K562 (cell line): ENCODE measurements around the gene CRTC3. TPM values are rescaled to one million over a fixed set of nuclear protein-coding genes. Genes with fewer than 3 reads are reported as not detected.

Experiments used
- ATAC-seq: fragments of 200-7000 bp; cut with Tn5 transposase; 3 replicates; pipeline ENCODE4 v1.9.1; 2020; ENCODE audit warnings: moderate library complexity
- BruUV-seq: library from RNA; stranded (reverse); fragments of 400-500 nt; replicated peaks from 2 replicates; lab custom pipeline; 2021; lab: Mats Ljungman, UMichigan
- CTCF ChIA-PET: fragments of 300-600 bp; formaldehyde crosslinking; extraction: SDS; loops from one replicate; lab custom pipeline; 2021; ENCODE audit warnings: low intra/inter-chr PET ratio; lab: Yijun Ruan, JAX
- POLR2A ChIA-PET: fragments of 300-600, 350-650 bp; sonication (Branson Sonifier 250); formaldehyde crosslinking; extraction: SDS; loops from one replicate; lab custom pipeline; 2021; ENCODE audit warnings: antibody characterized with exemption, inconsistent platforms; lab: Yijun Ruan, JAX
- DNase-seq, 4 experiments: peaks; one replicate each; pipeline versions ENCODE4 v3.0.0 to v3.0.0-alpha.2; 2011 to 2018; ENCODE audit warnings: low spot score in 3 of 4, mixed read lengths in 3 of 4; ENCODE audit errors: extremely low read depth in 1 of 4
- FAIRE-seq: peaks from 2 replicates; lab custom pipeline; 2011; peaks lifted over from hg19 to GRCh38; lab: Jason Lieb, UNC
- H2AFZ ChIP-seq: 2 replicates; pipeline ENCODE4 v1.6.0; 2011; ENCODE audit warnings: low read depth, low read length, control low read depth, inconsistent platforms
- H3K27ac ChIP-seq: fragments of 200-600 bp; 3 replicates; pipeline ENCODE4 v1.8.0; 2011; ENCODE audit warnings: low read depth, mild to moderate bottlenecking, control low read depth, inconsistent platforms, low read length, moderate library complexity, mixed read lengths; ENCODE audit errors: extremely low read depth
- H3K27me3 ChIP-seq, 2 experiments: fragments of 300-600 bp in 1 of 2; 2 replicates in 1 of 2; 3 replicates in 1 of 2; pipeline versions ENCODE4 v1.6.0 to v1.8.0; 2011; ENCODE audit warnings: inconsistent platforms in 2 of 2, low read length in 2 of 2, mild to moderate bottlenecking in 1 of 2, mixed read lengths in 1 of 2, moderate library complexity in 1 of 2; ENCODE audit not compliant: control insufficient read depth in 2 of 2, insufficient read depth in 2 of 2
- H3K36me3 ChIP-seq: fragments of 300-600 bp; 3 replicates; pipeline ENCODE4 v1.8.0; 2011; ENCODE audit warnings: mild to moderate bottlenecking, low read length, inconsistent platforms; ENCODE audit not compliant: control insufficient read depth, insufficient read depth
- H3K4me1 ChIP-seq, 2 experiments: fragments of 200-600 bp in 1 of 2; replicated peaks in 1 of 2; 2 replicates in 1 of 2; 3 replicates in 1 of 2; pipeline versions ENCODE4 v1.5.1 to v1.8.0; 2011; ENCODE audit warnings: inconsistent platforms in 2 of 2, low read length in 2 of 2, mild to moderate bottlenecking in 1 of 2, mixed read lengths in 1 of 2, moderate library complexity in 1 of 2; ENCODE audit not compliant: control insufficient read depth in 2 of 2, insufficient read depth in 2 of 2
- H3K4me2 ChIP-seq: 2 replicates; pipeline ENCODE4 v1.6.1; 2011; ENCODE audit warnings: low read length, control low read depth, inconsistent platforms, mixed read lengths; ENCODE audit not compliant: insufficient read depth
- H3K4me3 ChIP-seq: fragments of 200-600 bp; sonication (generic), shearing (Covaris generic); 2 replicates; pipeline ENCODE4 v1.5.1; 2016; ENCODE audit warnings: control low read depth, inconsistent platforms
- H3K79me2 ChIP-seq: fragments of 200-600 bp; 3 replicates; pipeline ENCODE4 v1.8.0; 2011; ENCODE audit warnings: low read length, inconsistent platforms; ENCODE audit not compliant: control insufficient read depth, insufficient read depth
- H3K9ac ChIP-seq, 2 experiments: 2 replicates each; pipeline versions ENCODE4 v1.6.0 to v1.6.1; 2011; ENCODE audit warnings: low read depth in 2 of 2, low read length in 2 of 2, control low read depth in 1 of 2, inconsistent platforms in 1 of 2, mild to moderate bottlenecking in 1 of 2, mixed read lengths in 1 of 2; ENCODE audit not compliant: insufficient read depth in 1 of 2
- H3K9me1 ChIP-seq: one replicate; pipeline ENCODE4 v1.6.0; 2011; ENCODE audit warnings: inconsistent platforms, mild to moderate bottlenecking, low read length, moderate library complexity; ENCODE audit not compliant: control insufficient read depth, insufficient read depth
- H3K9me3 ChIP-seq: replicated peaks from 2 replicates; pipeline ENCODE4 v1.5.1; 2011; ENCODE audit warnings: low read depth, low read length, inconsistent platforms; ENCODE audit not compliant: control insufficient read depth, insufficient read depth
- H4K20me1 ChIP-seq: replicated peaks from 2 replicates; pipeline ENCODE4 v1.6.1; 2011; ENCODE audit warnings: low read length, inconsistent platforms, mixed read lengths; ENCODE audit not compliant: control insufficient read depth, insufficient read depth
- ESRRA ChIP-seq: fragments of 450-650 bp; IDR thresholded peaks from 2 replicates; pipeline ENCODE4 v1.6.1; 2014; ENCODE audit warnings: low read depth, mild to moderate bottlenecking, moderate library complexity, borderline replicate concordance
- HNRNPL ChIP-seq: fragments of 200-400 bp; formaldehyde crosslinking; IDR thresholded peaks from 2 replicates; pipeline ENCODE4 v1.6.1; 2017; ENCODE audit warnings: low read depth, mild to moderate bottlenecking, low read length
- WGBS: fragments of 100-300 bp; shearing (Covaris generic); methylation state at CpG from one replicate; pipeline ENCODE4 v1.1.6; 2016; ENCODE audit warnings: low coverage, mixed read lengths; ENCODE audit not compliant: insufficient coverage; ENCODE audit errors: missing lambda C conversion rate; 5-methylcytosine and 5-hydroxymethylcytosine counted together
- in situ Hi-C: fragments of 300-500 bp; cut with MboI; formaldehyde crosslinking; loops from 4 replicates; pipeline ENCODE4 v1.15.0; 2018; ENCODE audit warnings: inconsistent platforms, mixed read lengths
- intact Hi-C: fragments of 100-400 bp; cut with micrococcal nuclease; formaldehyde crosslinking; loops from 2 replicates; pipeline ENCODE4 v1.14.2; 2022
- polyA plus RNA-seq, 8 experiments: library from polyadenylated mRNA; depleted of rRNA in 4 of 8; stranded (reverse) in 5 of 8; unstranded in 3 of 8; fragments of >200 nt; fragmentation: Nextera tagmentation in 2 of 8; fragmentation: Illumina TruSeq in 1 of 8; extraction: Ambion mirVana in 2 of 8; extraction: Trizol in 1 of 8; gene quantifications; 2 replicates each; pipeline versions ENCODE4 v1.2.1 to v1.2.3, GENCODE V29; 2011 to 2014; ENCODE audit warnings: inconsistent platforms in 1 of 8, missing spikeins in 1 of 8
- total RNA-seq, 7 experiments: library from RNA; depleted of rRNA in 6 of 7; stranded (reverse); fragments of >200 nt in 6 of 7; fragmentation: Illumina TruSeq in 2 of 7; extraction: Trizol in 2 of 7; gene quantifications; 2 replicates each; pipeline versions ENCODE4 v1.2.1 to v1.2.3, GENCODE V29; 2011 to 2021; ENCODE audit warnings: low replicate concordance in 1 of 7
- TF ChIP-seq, protein P1 (sequence below), 3 experiments: IDR thresholded peaks in 2 of 3; conservative IDR thresholded peaks in 1 of 3; 2 replicates each; pipeline ENCODE4 v1.5.1; 2011 to 2012; ENCODE audit warnings: low read length in 3 of 3, mild to moderate bottlenecking in 3 of 3, control low read depth in 2 of 3, improper control_type of control experiment in 1 of 3, inconsistent platforms in 1 of 3, low read depth in 1 of 3, mixed read lengths in 1 of 3, moderate library complexity in 1 of 3; ENCODE audit not compliant: insufficient read depth in 2 of 3

The CRTC3 gene
- total and polyA plus RNA-seq, 9 of the 15 experiments (the other 6 are each of a cell fraction or from before 2014, with no cell fraction given): 1.2 to 19.0 (median 11.6) TPM

GRCh38 chr15:90618330-90619125, 88.8 kb downstream of the CRTC3 start:
- Histone ChIP-seq H3K9me3 (no peaks in the 10 kb centered on the region), H3K4me2 (no peak overlapping the region), H3K9me1 (no peaks in the 10 kb centered on the region), H3K9ac (no peak overlapping the region), H3K27ac (peak overlapping the region; percentile 66; the same call in 1 of the 3 replicates), H3K4me3 (no peak overlapping the region), H3K4me1 (peaks cover 16 to 35% of the 10 kb centered on the region in 2 experiments), H3K36me3 (peaks cover 24% of the 10 kb centered on the region; the same call in 2 of the 3 replicates), H3K79me2 (no peaks in the 10 kb centered on the region), H2AFZ (no peak overlapping the region), H4K20me1 (no peaks in the 10 kb centered on the region), H3K27me3 (no peaks in the 10 kb centered on the region)
- TF ChIP-seq ESRRA (no peak), HNRNPL (no peak)
- TF ChIP-seq, protein P1, sequence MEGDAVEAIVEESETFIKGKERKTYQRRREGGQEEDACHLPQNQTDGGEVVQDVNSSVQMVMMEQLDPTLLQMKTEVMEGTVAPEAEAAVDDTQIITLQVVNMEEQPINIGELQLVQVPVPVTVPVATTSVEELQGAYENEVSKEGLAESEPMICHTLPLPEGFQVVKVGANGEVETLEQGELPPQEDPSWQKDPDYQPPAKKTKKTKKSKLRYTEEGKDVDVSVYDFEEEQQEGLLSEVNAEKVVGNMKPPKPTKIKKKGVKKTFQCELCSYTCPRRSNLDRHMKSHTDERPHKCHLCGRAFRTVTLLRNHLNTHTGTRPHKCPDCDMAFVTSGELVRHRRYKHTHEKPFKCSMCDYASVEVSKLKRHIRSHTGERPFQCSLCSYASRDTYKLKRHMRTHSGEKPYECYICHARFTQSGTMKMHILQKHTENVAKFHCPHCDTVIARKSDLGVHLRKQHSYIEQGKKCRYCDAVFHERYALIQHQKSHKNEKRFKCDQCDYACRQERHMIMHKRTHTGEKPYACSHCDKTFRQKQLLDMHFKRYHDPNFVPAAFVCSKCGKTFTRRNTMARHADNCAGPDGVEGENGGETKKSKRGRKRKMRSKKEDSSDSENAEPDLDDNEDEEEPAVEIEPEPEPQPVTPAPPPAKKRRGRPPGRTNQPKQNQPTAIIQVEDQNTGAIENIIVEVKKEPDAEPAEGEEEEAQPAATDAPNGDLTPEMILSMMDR (IDR thresholded peaks at IDR 0.05 in 2 of 3, conservative IDR thresholded peaks at IDR 0.05 in 1 of 3; ENCODE audit: insufficient read depth in 2 of 3, low read depth in 1 of 3, low read length in 3 of 3): peak in 1 of 3 experiments; percentile 17; a peak in 1 of 6 replicates
- DNase-seq (no peak), ATAC-seq (peak; percentile 14; the same call in 2 of the 3 replicates), FAIRE-seq (no peak)
- ChIA-PET CTCF (no interaction called here), POLR2A (interaction anchor here (0.7 to 1.7 kb wide), 4 partner anchors 10 to 91 kb away, joined by 3 to 4 read pairs (median 3); no protein-coding TSS in a partner anchor)
- intact Hi-C loops (no loop called here), in situ Hi-C loops (no loop called here)
- WGBS: 45% methylated on average over 4 of the region's 4 CpGs
- no TSS peak for BruUV-seq
